COLO668 (cell line): ENCODE measurements around the gene TRPM8.
"Not testable (repeated sequence)": the region's sequence is repeated elsewhere in the genome, so short reads cannot be mapped to it uniquely, and the experiment has no call there.

ENCODE experiments used
- DNase-seq: peaks from one replicate; lab custom pipeline; 2025; ENCODE audit not compliant: unreplicated experiment; lab: John Stamatoyannopoulos, UW

The TRPM8 gene

GRCh38 chr2:233917116-233917515 is at the start of gene TRPM8:
Gene TRPM8 (plus strand): TSS chr2:233917373. CDS start chr2:233926538, 9,165 bp downstream.
- DNase-seq, result no peak

GRCh38 chr2:233867993-233868532 is 49.1 kb upstream of the TRPM8 start, which contains the start of gene MSL3B:
Gene MSL3B (minus strand): TSS chr2:233868386.
- DNase-seq, result peak; percentile 86

GRCh38 chr2:233871432-233871831 is 45.7 kb upstream of the TRPM8 start:
- no peak for DNase-seq

DNA sequence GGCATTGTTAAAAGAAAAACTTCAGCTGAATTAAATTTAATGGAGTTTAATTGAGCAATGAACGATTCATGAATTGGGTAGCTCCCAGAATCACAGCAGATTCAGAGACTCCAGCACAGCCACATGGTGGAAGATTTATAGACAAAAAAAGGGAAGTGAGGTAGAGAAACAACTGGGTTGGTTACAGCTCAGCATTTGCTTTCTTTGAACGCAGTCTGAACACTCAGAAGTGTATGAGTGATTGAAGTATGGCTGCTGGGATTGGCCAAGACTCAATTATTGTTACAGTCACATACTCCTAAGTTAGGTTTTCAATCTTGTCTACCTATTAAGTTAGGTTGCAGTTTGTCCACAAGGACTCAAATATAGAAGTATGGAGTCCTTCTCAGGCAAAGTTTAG is 45.0 kb upstream of the TRPM8 start:
- DNase-seq, result not testable (repeated sequence)

DNA sequence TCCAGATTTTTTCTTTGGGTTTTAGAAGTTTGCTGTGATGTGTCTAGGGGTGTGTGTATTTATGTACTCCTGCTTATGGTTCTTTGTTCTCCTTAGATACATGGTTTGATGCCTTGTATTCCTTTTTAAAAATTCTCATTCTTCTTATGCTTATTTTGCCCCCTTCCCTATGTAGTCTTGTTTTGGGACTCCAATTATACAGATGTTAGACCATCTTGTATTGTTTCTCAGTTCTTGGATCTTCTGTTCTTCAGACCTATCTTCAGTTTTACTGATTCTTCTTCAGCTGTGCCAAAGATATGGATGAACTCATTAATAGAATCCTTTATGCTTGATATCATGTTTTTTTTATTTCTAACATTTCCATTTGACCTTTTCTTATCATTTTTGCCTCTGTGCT is 34.8 kb upstream of the TRPM8 start:
- DNase-seq, result no peak

GRCh38 chr2:233892793-233893192 is 24.4 kb upstream of the TRPM8 start:
- DNase-seq, result peak; percentile 14

DNA sequence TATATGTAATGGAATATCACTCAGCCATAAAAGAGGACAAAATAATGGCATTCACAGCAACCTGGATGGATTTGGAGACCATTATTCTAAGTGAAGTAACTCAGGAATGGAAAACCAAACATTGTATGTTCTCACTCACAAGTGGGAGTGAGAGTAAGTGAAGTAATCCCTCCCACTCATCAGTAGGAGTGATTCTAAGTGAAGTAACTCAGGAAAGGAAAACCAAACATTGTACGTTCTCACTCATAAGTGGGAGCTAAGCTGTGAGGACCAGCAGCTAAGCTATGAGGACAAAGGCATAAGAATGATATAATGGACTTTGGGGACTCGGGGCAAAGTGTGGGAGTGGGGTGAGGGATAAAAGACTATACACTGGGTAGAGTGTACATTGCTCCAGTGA is 20.9 kb upstream of the TRPM8 start:
- DNase-seq, result not testable (repeated sequence)

GRCh38 chr2:233901367-233901766 is 15.8 kb upstream of the TRPM8 start:
- no peak for DNase-seq

- no peak for DNase-seq
These were observed 15.3 kb upstream of the TRPM8 start for GRCh38 chr2:233901884-233902283.

DNA sequence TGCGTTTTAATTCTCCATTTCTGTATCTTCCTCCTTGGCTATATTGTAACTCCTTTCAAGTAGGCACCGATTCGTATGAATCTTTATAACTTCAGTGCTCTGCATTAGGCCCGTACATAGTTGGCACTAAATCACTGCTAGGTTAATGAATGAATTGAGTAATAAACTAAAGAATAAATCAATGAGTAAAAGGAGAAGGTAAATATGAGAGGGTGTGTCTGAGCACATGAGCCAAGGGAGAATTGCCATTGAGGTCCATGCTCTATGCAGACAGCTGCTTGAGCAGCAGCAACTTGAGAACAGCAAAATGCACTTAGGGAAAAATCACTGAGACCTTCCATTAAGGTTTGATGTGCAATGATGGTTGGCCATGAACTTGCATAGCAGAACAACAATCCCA is 11.2 kb upstream of the TRPM8 start:
- no peak for DNase-seq

GRCh38 chr2:233907627-233908026 is 9.5 kb upstream of the TRPM8 start:
- no peak for DNase-seq

- no peak for DNase-seq
These were observed 4.3 kb upstream of the TRPM8 start for GRCh38 chr2:233912691-233913423.

DNA sequence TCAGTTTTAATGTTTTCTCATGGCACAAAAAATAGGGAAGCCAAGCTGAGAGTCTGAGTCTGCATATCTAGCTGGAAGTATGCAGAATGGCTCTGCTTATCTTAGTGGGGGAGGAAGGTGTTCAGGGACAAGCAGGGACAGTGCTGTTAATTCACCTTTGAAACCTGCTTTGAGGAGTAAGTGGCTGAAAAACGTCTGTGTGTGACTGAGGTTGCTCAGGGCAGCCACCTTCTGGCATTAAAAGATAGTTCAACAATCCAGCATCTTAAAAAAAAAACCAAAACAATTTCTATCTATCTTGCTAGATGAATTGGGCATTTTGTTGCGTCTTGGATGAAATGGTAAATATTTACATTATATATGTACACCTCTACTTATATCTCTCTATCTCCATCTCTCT is 2.0 kb upstream of the TRPM8 start:
- DNase-seq, result no peak

- no peak for DNase-seq
These were observed 2.1 kb downstream of the TRPM8 start for GRCh38 chr2:233919319-233919718.

DNA sequence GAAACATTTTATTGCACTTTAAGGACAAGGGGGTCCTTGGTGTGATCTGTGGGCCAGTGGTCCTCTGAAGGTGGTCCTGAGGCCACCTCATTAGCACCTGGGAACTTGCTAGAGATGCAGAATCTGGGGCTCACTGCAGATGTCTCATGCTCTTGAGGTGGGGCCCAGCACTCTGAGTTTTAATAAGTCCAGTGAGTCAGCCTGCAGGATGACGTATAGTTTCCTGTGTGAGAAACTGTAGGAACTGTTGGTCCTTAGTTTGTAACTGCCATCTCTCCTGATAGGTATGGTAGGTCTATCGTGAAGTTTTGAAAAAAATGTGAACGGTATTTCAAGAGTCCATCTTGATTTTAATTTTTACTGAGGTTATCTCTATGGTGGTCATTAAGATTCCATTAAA is 2.8 kb downstream of the TRPM8 start:
- DNase-seq, result no peak

DNA sequence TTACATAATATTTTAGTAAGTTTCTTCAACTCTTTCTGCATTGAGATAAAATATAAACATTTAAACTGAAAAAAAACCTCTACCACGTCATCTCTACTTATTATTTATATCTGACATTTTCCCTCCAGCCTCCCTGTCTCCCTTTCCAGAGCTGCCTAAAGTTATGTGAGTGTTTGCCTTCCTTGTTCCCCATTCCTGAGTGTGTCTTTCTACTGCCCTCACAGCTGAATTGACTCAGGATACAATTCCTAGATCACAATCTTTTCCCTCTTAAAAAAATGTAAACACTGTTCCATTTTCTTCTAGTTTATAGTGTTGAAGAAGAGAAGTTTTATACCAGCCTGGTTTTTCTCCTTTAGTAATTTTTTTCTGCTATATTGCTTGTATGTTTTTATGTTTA is 5.3 kb downstream of the TRPM8 start:
- no peak for DNase-seq

DNA sequence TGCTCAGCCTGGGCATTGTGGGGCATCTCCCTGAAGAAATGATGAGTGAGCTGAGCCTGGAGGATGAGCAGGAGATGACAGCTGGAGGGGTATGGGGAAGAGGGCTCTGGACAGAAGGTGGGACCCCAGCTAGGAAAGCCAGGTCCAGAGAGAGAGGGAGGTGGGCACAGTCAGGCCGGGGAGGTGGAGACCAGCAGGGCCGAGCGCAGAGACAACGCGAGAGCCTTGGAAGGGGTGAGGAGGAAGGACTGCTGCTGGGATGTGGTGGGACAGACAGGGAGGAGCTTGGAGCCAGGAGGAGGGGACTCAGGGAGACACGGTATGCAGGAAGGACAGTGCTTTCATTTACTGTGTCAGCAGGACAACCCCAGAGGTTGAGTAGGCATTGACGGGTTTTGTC is 8.2 kb downstream of the TRPM8 start:
- no peak for DNase-seq

DNA sequence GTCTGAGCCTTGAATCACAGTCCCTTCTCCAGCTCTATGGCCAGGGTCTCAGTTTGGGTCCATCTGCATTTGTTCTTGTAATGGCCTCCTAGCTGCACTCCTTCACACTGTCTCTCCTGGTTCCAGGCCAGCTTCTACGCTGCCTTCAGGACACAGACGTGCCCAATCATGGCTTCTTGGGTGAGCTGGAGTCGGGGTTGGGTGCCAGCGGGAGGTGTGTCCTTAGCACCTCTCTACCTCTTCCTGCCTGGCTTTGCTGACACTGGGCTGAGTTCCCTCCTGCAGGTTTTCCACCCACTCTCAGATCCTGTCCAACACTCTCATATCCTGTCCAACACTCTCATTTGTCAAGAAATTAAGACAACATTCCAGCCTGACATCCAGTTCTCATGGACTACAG is 9.6 kb downstream of the TRPM8 start:
- DNase-seq, result no peak

DNA sequence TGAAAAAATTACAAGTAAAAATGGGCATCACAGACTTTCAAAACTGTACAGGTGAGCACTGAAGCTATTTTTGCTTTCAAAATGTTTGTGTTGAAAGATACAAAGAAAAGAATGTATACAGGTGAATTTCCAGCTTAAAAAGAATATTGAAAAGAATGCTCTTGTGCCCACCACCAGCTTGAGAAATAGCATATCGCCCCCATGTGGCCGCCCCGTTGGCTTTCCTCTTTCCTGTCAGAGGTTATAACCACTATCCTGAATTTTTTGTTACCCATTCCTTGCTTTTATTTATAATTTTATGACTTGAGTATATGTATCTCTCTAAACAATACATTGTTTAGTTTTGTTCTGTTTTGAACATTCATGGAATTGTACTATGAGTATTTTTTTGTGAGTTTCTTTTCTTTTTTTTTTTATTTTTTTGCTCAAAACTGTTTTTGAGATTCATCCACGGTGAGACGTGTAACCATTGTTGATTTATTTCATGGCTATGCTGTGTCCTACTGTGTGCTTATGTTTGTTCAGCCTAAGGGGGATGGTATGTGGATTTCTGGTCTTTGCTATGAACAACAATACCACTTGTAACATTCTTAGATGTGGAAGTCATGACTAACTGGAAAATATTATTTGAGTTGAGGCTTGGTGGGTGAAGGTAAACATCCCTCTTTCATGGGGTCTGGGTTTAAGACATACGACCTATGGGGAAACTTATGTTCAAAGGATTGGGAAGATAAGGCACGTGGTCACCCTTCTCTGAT is 11.6 kb downstream of the TRPM8 start:
- peak; percentile 48 for DNase-seq

- DNase-seq, result peak; percentile 7
These were observed 12.3 kb downstream of the TRPM8 start for GRCh38 chr2:233929352-233930022.

GRCh38 chr2:233934524-233934923 is 17.4 kb downstream of the TRPM8 start:
- DNase-seq, result no peak

DNA sequence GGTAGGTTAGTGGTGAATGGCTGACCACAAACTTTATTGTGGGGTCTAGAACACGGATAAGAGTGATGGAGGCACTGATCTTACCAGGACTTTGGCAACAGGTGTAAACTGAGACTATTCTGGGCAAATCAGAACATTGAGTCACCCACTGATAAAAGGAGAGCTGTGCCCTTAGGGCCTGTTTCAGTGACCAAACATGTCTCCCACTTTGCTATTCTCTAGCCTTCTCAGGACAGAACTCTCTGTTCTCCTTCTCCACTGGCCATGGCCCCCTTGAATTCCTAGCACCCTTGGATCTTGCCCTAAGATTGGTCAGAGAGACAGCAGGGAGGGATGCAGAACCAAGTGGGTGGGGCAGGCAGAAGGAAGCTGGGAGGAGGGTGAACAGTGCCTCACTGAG is 18.3 kb downstream of the TRPM8 start:
- no peak for DNase-seq
